SK-MEL-5 (cell line): Measurements from ENCODE around the gene CCDC201. TPM values are rescaled to one million over a fixed set of nuclear protein-coding genes. Genes with fewer than 3 reads are reported as not detected.

Source experiments
- DNase-seq: peaks from one replicate; pipeline ENCODE4 v3.0.0-alpha.2; 2016; ENCODE audit warnings: low read depth, low spot score
- in situ Hi-C: cut with HindIII; loops from 2 replicates; pipeline ENCODE4 v1.10.0; 2016; ENCODE audit warnings: low sequenced_read_pairs, high pct_unique_total_duplicates, low pct_unique_long_range_greater_than_20kb
- total RNA-seq: library from RNA; depleted of rRNA; stranded (reverse); fragments of >200 nt; shearing (Covaris generic); gene quantifications from 2 replicates; pipeline ENCODE4 v1.2.3, GENCODE V29; 2014

CCDC201 gene
- total RNA-seq, 1 experiment from 2014 or later = not detected

- DNase-seq = no peak
- in situ Hi-C loops = no loop called here
Measured at GRCh38 chr7:45897042-45897690, 24.3 kb upstream of the CCDC201 start.

- in situ Hi-C loops = no loop called here
- DNase-seq = no peak
Measured at GRCh38 chr7:45894665-45895062, 21.8 kb upstream of the CCDC201 start.

GRCh38 chr7:45893996-45894664, 21.2 kb upstream of the CCDC201 start:
- in situ Hi-C loops = no loop called here
- no peak for DNase-seq

- in situ Hi-C loops = no loop called here
- no peak for DNase-seq
Measured at GRCh38 chr7:45893374-45893995, 20.6 kb upstream of the CCDC201 start.

GRCh38 chr7:45892407-45893035, 19.6 kb upstream of the CCDC201 start:
- DNase-seq = no peak
- in situ Hi-C loops = no loop called here

- in situ Hi-C loops = no loop called here
- DNase-seq = no peak
Measured at GRCh38 chr7:45891462-45892402, 18.9 kb upstream of the CCDC201 start.

- in situ Hi-C loops = no loop called here
- peak; percentile 79 for DNase-seq
Measured at GRCh38 chr7:45890902-45891461, 18.1 kb upstream of the CCDC201 start.

GRCh38 chr7:45890125-45890901, 17.4 kb upstream of the CCDC201 start:
- in situ Hi-C loops = no loop called here
- no peak for DNase-seq

GRCh38 chr7:45889367-45890067, 16.6 kb upstream of the CCDC201 start:
- in situ Hi-C loops = no loop called here
- DNase-seq = no peak

- no peak for DNase-seq
- in situ Hi-C loops = no loop called here
Measured at GRCh38 chr7:45888993-45889366, 16.1 kb upstream of the CCDC201 start.

- no peak for DNase-seq
- in situ Hi-C loops = no loop called here
Measured at GRCh38 chr7:45888185-45888992, 15.5 kb upstream of the CCDC201 start, which contains the start of gene IGFBP1. IGFBP1 (plus strand) TSS chr7:45888488; CDS start chr7:45888653, 165 bp downstream.

GRCh38 chr7:45886931-45887667, 14.2 kb upstream of the CCDC201 start:
- DNase-seq = no peak
- in situ Hi-C loops = no loop called here

GRCh38 chr7:45885264-45885882, 12.5 kb upstream of the CCDC201 start:
- DNase-seq = peak; percentile 39
- in situ Hi-C loops = no loop called here

GRCh38 chr7:45884136-45884535, 11.3 kb upstream of the CCDC201 start:
- no peak for DNase-seq
- in situ Hi-C loops = no loop called here
